Right lobe of liver (tissue), 6 donors: ENCODE data around the gene BYSL. TPM values are rescaled to one million over a fixed set of nuclear protein-coding genes. Genes with fewer than 3 reads are reported as not detected.
A peak's percentile ranks its signal among the peaks of the same experiment; 100 is the strongest.

Source experiments
- ATAC-seq, 4 donors: fragments of 200-7000 bp; cut with Tn5 transposase; one replicate each; pipeline ENCODE4 v1.9.1; 2020; ENCODE audit warnings: mild to moderate bottlenecking in 4 of 4, moderate library complexity in 4 of 4
- DNase-seq, 3 donors: peaks; one replicate each; pipeline ENCODE4 v3.0.0-alpha.2; 2020
- H3K27ac ChIP-seq, 3 donors: fragments of 200-600 bp; one replicate each; pipeline ENCODE4 v1.8.0; 2022
- H3K27me3 ChIP-seq, 2 donors: fragments of 200-600 bp; one replicate each; pipeline ENCODE4 v1.8.0; 2022
- H3K36me3 ChIP-seq, 4 donors: fragments of 200-600 bp; sonication (generic) in 1 of 4; one replicate each; pipeline versions ENCODE4 v1.5.1 to v1.8.0; 2017 to 2022; ENCODE audit warnings: control low read depth in 1 of 4
- H3K4me1 ChIP-seq, 4 donors: fragments of 200-600 bp; sonication (generic) in 1 of 4; one replicate each; pipeline versions ENCODE4 v1.5.1 to v1.8.0; 2017 to 2022; ENCODE audit warnings: control low read depth in 1 of 4
- H3K4me3 ChIP-seq, 3 donors: fragments of 200-600 bp; one replicate each; pipeline ENCODE4 v1.8.0; 2022
- H3K9me3 ChIP-seq, 4 donors: fragments of 200-600 bp; sonication (generic) in 1 of 4; one replicate each; pipeline versions ENCODE4 v1.5.1 to v1.8.0; 2017 to 2022; ENCODE audit warnings: control low read depth in 1 of 4
- POLR2A ChIP-seq: fragments of 450-650 bp; IDR thresholded peaks from one replicate; pipeline ENCODE4 v1.6.1; 2017; ENCODE audit warnings: antibody characterized with exemption, mild to moderate bottlenecking
- WGBS: methylation state at CpG from one replicate; pipeline ENCODE4 v1.1.6; 2018; ENCODE audit warnings: low coverage, low lambda C conversion rate; ENCODE audit not compliant: insufficient coverage; ENCODE audit errors: missing lambda C conversion rate; 5-methylcytosine and 5-hydroxymethylcytosine counted together
- intact Hi-C, 2 donors: fragments of 100-400 bp; cut with DNase I; formaldehyde crosslinking; loops; one replicate each; pipeline versions ENCODE4 v1.11.2 to v1.14.1; 2022
- total RNA-seq, 6 experiments: library from RNA; depleted of rRNA in 2 of 6; stranded (reverse); fragments of >200 nt in 2 of 6; fragmentation: NEBNext Ultra II Directional in 3 of 6; extraction: Animal tissue kit (Norgen Biotek cat#: 25700) in 3 of 6; gene quantifications; one replicate each; pipeline versions ENCODE4 v1.1.0 to v1.2.4, GENCODE V29; 2016 to 2023
- TF ChIP-seq, protein P1 (sequence below), 4 donors: fragments of 200-600 bp in 3 of 4; fragments of 450-650 bp in 1 of 4; IDR thresholded peaks; one replicate each; pipeline versions ENCODE4 v1.5.1 to v1.8.0; 2016 to 2022; ENCODE audit warnings: antibody characterized with exemption in 4 of 4, mild to moderate bottlenecking in 2 of 4
- donor health status: DM: no; HTN: yes; CAD: no.
- donor health status: DM: no; HTN: no; CAD: no.
- donor health status: DM: no; HTN: no; CAD: no.
- donor health status: DM: no; HTN: yes; CAD: no.
- donor health status: DM: no; HTN: yes; CAD: no.

BYSL gene
- total RNA-seq, 6 experiments from 2014 or later = 3.7 to 10.8 (median 8.4) TPM

DNA sequence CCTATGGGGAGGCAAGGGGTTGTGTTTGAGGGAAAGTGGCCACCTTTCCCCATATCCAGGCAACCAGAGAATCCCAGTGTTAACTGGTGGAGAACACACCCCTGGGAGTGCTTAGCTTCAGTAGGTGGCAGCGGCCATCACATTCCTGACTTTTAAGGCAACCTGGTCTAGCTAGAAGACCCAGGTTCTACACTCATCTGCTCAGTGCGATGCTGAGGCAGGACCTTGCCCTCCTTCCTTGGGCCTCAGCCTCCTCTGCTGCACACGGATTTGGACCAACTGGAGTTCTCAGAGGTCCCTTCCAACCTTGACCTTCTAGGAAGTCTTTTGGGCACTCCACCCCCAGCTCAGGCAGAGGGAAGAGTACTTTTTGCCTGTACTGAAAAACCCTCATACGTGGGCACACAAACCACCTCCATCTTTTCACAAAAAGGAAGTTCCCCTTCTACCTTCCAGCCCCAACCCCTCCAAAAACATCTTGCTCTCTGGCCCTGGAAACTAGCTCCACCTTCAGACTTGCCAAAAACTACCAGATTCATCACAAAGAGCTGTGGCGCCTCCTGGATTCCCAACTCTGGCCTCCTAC is 17.4 kb downstream of the BYSL start:
- H3K27ac ChIP-seq = peak overlapping the region in 1 of 3 donors; percentile 29
- WGBS = 69% methylated on average over 3 of the region's 5 CpGs
- H3K9me3 ChIP-seq = no peaks in the 10 kb centered on the region
- TF ChIP-seq POLR2A = no peak
- TF ChIP-seq, protein P1, sequence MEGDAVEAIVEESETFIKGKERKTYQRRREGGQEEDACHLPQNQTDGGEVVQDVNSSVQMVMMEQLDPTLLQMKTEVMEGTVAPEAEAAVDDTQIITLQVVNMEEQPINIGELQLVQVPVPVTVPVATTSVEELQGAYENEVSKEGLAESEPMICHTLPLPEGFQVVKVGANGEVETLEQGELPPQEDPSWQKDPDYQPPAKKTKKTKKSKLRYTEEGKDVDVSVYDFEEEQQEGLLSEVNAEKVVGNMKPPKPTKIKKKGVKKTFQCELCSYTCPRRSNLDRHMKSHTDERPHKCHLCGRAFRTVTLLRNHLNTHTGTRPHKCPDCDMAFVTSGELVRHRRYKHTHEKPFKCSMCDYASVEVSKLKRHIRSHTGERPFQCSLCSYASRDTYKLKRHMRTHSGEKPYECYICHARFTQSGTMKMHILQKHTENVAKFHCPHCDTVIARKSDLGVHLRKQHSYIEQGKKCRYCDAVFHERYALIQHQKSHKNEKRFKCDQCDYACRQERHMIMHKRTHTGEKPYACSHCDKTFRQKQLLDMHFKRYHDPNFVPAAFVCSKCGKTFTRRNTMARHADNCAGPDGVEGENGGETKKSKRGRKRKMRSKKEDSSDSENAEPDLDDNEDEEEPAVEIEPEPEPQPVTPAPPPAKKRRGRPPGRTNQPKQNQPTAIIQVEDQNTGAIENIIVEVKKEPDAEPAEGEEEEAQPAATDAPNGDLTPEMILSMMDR (IDR thresholded peaks at IDR 0.05) = no peak
- H3K4me3 ChIP-seq = no peak overlapping the region
- DNase-seq (no peak), ATAC-seq (no peak)
- intact Hi-C loops = loop anchor here in 1 of 2 donors (10.0 kb wide), 1 partner anchor 106 kb away; no protein-coding TSS in a partner anchor
- no peaks in the 10 kb centered on the region for H3K27me3 ChIP-seq
- H3K4me1 ChIP-seq = peaks cover 0 to 17% (median 0%) of the 10 kb centered on the region in 4 donors
- peaks cover 0 to 24% (median 6%) of the 10 kb centered on the region in 4 donors for H3K36me3 ChIP-seq

DNA sequence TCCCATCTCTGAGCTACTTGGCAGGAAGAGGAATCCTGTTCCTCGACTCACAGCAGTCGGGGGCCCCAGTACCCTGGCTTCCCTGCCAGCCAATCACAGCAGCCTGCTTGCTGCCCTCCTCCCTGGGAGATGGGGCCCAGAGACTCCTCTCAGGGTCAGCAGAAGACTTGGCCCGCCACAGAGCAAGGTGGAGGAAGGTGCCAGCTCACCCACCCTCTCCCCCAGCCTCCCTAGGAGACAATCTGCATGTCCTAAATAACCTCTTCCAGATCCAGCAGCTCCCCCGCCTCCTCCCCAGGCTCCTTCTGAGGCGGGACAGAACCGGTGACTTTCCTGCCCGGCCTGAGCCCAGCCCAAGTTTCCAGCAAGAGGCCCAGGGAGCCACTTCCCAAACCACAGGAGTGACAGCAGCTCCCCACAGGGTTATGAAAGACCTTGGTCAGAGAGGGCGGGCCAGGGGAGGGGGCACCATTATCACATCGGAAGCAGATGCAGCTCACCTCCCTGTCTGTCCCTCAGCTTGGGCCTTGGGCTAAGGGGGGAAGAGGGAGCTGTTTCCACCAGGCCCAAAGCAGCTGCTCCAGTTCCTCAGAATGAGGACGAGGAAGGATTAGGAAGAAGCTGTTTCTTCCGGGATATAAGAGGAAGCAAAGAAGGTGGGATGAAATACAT is 18.0 kb downstream of the BYSL start:
- 52% methylated on average over 9 of the region's 11 CpGs for WGBS
- no peak for TF ChIP-seq POLR2A
- TF ChIP-seq, protein P1 (IDR thresholded peaks at IDR 0.05) = no peak
- DNase-seq (peak; percentile 50 to 66 (median 63)), ATAC-seq (no peak)
- Histone ChIP-seq H3K4me1 (peaks cover 0 to 17% (median 0%) of the 10 kb centered on the region in 4 donors), H3K27ac (peak overlapping the region in 1 of 3 donors; percentile 29), H3K4me3 (no peak overlapping the region), H3K36me3 (peaks cover 0 to 18% (median 5%) of the 10 kb centered on the region in 4 donors), H3K27me3 (no peaks in the 10 kb centered on the region), H3K9me3 (no peaks in the 10 kb centered on the region)
- intact Hi-C loops = loop anchor here in 1 of 2 donors (10.0 kb wide), 1 partner anchor 105 kb away; no protein-coding TSS in a partner anchor

DNA sequence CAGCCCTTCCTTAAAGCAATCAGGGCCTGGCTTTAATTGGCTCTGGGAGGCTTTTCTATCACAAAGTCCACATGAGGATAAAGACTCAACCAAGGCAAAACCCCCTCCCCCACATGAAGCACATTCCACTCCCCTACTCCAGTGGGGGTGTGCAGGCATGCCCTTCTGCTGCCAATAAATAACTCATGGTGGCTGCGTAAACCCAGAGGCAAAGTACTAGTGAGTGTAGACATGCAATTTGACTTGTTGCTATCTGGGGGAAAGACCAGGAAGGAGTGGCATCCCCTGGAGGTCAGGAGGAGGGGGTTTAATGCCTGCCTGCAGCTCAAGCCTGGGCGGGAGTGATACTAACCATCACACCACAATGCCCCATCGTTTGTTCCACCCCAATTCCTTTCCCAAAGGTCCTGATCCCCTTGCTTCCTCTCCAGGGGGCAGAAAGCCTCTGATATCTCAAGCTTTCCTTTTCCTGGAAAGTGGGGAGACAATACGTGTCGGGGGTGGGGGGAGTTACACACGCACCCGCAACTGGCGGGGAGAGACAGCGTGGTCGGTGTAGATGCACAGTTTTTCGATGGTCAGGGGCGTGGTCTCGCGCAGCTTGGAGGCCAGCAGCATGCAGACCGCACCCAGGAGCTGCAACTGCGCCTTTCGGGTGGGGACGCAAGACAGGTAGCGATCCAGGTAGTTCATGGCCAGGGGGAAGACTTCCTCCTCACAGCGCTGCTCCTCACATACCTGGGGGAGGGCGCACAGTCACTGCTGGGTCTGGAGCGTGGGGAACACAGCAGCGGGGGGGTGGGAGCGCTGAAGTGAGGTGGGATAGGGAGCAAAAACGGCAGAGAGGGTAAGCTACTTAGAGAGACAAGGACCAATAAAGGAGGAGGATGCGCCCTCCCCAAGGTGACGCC is 18.8 kb downstream of the BYSL start:
- Histone ChIP-seq H3K4me3 (peak overlapping the region; percentile 89 to 95 (median 93)), H3K9me3 (no peaks in the 10 kb centered on the region), H3K36me3 (peaks cover 0 to 10% (median 3%) of the 10 kb centered on the region in 4 donors), H3K27me3 (no peaks in the 10 kb centered on the region), H3K27ac (peak overlapping the region in 2 of 3 donors; percentile 59 to 74), H3K4me1 (peaks cover 0 to 17% (median 0%) of the 10 kb centered on the region in 4 donors)
- DNase-seq (peak in 2 of 3 donors; percentile 52 to 62), ATAC-seq (no peak)
- TF ChIP-seq, protein P1 (IDR thresholded peaks at IDR 0.05) = no peak
- no peak for TF ChIP-seq POLR2A
- 44% methylated on average over 13 of the region's 27 CpGs for WGBS
- intact Hi-C loops = loop anchor here in 1 of 2 donors (10.0 kb wide), 1 partner anchor 105 kb away; no protein-coding TSS in a partner anchor

DNA sequence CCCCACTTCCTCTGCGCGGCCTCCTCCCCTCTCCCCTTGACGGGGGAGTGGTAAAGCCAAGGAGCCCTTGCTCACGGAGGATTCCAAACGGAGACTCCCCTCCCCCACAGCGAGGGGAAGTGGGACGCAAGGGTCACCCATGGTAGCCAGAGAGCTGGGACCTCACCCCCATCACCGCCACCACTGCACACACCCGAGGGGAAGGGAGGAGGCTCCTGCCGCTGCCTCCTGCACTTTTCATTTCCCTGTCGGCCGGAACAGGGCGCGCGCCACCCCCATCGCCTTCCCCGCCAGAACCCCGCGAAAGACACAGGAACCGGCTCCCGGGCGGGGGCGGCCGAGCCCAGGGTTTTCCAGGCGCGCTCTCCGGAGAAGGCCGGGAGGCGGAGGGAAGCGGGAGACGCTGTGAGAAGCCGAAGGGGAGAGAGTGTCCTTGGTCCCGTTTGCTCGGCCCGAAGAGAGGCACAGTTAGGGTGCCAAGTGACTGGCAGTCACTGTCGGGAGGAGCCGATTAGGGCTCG is 19.5 kb downstream of the BYSL start:
- peaks cover 0 to 17% (median 0%) of the 10 kb centered on the region in 4 donors for H3K4me1 ChIP-seq
- H3K4me3 ChIP-seq = peak overlapping the region; percentile 89 to 95 (median 93)
- intact Hi-C loops = no loop called here
- peak overlapping the region; percentile 30 to 74 (median 59) for H3K27ac ChIP-seq
- TF ChIP-seq POLR2A = no peak
- TF ChIP-seq, protein P1 (IDR thresholded peaks at IDR 0.05) = no peak
- peak; percentile 10 to 25 (median 16) for ATAC-seq
- H3K9me3 ChIP-seq = no peaks in the 10 kb centered on the region
- H3K27me3 ChIP-seq = no peaks in the 10 kb centered on the region
- 1% methylated on average over 15 of the region's 38 CpGs for WGBS
- peaks cover 0 to 3% (median under 1%) of the 10 kb centered on the region in 4 donors for H3K36me3 ChIP-seq
- DNase-seq = peak; percentile 58 to 68 (median 63)
